ENCODE measurements around the gene GALNT16.
A peak's percentile ranks its signal among the peaks of the same experiment; 100 is the strongest.
"Not testable (repeated sequence)": the region's sequence is repeated elsewhere in the genome, so short reads cannot be mapped to it uniquely, and the experiment has no call there.

Gene GALNT16

DNA sequence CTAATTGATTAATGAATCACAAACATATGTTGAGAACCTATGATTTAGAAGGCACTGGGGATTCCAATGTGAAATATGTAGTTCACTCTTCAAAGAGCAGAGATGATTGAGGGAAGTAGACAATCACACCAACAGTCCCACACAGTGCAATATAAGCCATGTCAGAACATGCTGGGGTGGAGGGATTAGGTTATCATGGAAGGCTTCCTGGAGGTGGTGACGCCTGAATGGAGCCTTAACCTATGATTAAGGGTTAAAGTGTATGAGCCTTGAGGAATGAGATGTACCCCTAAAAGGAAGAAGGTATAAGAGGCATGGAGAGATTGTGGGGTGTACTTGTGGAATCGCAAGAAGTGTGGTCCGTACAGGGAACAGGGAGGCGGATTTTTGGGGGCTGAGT lies 106.8 kb downstream of the GALNT16 start:
- DNase-seq = no peak

GRCh38 chr14:69368381-69368780 lies 108.4 kb downstream of the GALNT16 start:
- no peak for DNase-seq

DNA sequence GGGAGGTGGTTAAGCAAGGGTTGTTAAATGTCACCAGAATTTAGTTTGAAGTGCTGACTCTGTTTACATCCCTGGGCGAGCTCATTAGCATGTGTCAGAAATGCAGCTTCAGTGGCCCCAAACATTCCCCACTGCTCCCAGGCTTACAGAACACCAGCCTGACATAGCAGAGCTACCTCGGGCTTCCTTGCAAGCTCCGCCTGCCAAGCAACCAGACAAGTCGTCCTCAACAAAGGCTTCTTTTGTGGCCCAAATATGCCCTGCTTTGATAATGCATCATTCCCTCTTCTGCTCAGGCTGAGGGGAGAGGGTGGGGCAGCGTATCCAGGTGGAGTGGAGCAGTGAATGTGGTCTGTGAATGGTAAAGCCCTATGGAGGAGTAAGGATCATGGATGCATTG lies 110.1 kb downstream of the GALNT16 start:
- no peak for DNase-seq

GRCh38 chr14:69372146-69372545 lies 112.2 kb downstream of the GALNT16 start:
- DNase-seq = no peak

DNA sequence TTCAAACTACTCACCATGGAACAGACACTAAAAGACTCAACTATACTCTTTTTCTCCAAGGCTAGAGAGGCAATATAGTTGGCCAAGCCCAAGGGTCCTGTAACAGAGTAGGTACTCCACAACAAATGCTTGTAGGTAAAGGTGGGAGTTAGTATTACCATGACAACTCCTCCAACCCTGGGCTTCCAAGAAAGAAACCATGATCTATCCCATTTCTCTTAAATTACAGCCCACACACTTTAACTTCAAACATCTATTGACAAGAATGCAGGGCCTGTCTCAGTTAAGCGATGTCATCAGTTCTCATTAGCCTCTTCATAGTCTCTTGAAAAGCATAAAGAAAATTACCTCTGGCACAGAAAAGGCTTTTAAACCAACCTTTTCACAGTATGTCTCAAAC lies 113.1 kb downstream of the GALNT16 start:
- DNase-seq = no peak

- DNase-seq = no peak
Observed at GRCh38 chr14:69374235-69374634, 114.3 kb downstream of the GALNT16 start.

GRCh38 chr14:69375182-69375581 lies 115.2 kb downstream of the GALNT16 start:
- no peak for DNase-seq

DNA sequence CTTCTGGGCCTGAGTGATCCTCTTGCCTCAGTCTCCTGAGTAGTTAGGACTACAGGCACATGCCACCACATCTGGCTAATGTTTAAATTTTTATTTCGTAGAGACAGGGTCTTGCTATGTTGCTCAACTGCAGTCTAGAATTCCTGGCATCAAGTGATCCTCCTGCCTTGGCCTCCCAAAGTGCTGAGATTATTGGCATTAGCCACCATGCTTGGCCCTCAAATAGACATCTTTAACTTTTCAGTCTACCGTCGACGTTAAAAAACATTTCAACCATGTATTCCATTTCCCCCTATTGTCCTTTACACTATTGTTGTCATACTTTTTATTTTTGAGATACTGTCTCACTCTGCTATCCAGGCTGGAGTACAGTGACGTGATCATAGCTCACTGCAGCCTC lies 115.8 kb downstream of the GALNT16 start:
- DNase-seq = no peak

DNA sequence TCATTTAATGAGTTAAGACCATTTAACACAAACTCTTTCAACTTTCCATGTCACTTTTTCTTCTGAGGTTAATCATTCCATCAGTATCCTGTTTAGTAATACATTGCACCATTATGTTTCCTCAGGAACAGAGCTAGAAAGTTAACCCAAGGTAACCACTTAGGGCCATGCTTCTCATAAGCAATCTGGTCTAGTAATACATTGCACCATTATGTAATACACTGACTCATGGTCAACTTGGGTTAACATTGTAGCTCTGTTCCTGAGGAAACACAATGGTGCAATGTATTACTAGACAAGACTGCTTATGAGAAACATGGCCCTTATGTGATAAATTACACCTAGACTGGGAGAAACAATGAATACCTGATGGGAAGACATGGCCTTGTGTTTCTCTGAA lies 116.5 kb downstream of the GALNT16 start:
- peak; percentile 46 to 91 (median 70) for DNase-seq

DNA sequence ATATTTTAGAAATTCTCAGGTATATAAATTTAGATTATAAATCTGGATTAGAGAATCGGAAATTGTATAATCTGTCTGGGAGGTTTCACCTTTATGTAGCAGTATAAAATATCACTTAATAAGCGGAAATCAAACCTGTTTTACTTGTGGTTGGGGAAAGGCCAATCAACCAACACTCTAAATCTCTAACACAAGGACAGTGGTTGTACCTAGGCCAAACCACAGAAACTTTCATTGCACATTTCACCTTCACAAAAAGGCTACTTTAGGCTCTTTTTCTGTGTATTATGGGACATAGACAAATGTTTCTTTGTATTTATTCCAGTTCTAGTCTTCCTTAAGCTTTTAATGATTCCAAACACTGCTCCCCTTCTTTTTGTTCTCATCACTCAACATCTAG lies 118.3 kb downstream of the GALNT16 start:
- no peak for DNase-seq

- no peak for DNase-seq
Observed at GRCh38 chr14:69387311-69387710, 127.4 kb downstream of the GALNT16 start.

DNA sequence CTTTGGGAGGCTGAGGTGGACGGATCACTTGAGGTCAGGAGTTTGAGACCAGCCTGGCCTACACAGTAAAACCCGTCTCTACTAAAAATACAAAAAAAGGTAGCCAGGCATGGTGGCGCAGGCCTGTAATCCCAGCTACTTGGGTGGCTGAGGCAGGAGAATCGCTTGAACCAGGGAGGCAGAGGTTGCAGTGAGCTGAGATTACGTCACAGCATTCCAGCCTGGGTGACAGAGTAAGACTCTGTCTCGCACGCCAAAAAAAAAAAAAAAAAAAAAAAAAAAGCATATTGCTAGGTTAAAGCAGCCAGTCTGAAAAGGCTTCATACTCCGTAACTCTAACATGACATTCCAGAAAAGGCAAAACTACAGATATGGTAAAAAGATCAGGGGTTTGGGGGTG lies 131.4 kb downstream of the GALNT16 start:
- not testable (repeated sequence) for DNase-seq

- DNase-seq = no peak
Observed at GRCh38 chr14:69392481-69392880, 132.5 kb downstream of the GALNT16 start.

DNA sequence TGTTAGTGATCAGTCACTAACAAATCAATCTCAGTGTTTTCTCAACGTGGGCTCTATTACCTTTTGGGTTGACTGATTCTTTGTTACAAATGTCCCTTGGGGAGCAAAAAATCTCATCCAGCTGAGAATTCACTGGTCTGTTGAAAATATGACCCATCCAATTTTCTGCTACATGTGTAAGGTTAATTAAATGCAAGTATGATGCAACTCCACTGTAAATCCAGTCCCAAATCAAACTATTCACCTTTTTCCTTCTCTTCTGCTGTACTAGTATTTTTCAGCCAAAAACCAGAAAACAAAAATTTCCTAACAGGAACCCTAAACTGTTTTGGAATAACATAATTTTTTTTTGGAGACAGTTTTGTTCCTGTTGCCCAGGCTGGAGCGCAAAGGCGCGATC lies 136.0 kb downstream of the GALNT16 start:
- no peak for DNase-seq

GRCh38 chr14:69398053-69398817 lies 138.3 kb downstream of the GALNT16 start, which contains the start of the genes ERH and SLC39A9:
Gene ERH (minus strand): TSS chr14:69398299. CDS start chr14:69398233, 66 bp downstream.
Gene SLC39A9 (plus strand): TSS chr14:69398692. CDS start chr14:69399370, 678 bp downstream.
- peak; percentile 97 to 99 (median 98) for DNase-seq

GRCh38 chr14:69398818-69399210 lies 138.9 kb downstream of the GALNT16 start:
- peak in 1 of 4 experiments; percentile 4 for DNase-seq

- no peak for DNase-seq
Observed at GRCh38 chr14:69399750-69400149, 139.8 kb downstream of the GALNT16 start.

DNA sequence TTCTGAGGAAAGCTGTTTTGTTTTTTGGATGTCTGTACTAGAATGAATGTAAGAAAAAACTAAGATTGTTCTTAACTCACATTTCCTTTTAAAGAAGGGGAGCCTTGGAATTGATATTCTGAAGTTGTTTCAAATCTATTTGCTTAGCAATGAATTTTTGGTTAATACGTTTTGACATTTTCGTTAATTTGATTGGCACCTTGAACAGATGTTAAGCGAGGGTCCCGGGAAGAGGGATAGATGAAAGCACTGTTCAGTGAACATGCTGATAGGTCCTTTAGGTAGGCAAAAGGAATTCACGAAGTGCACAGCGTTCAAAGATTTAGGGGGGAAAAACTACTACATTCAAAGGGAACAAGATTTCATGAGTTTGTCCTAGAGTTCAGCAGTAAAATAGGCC lies 140.2 kb downstream of the GALNT16 start:
- no peak for DNase-seq

GRCh38 chr14:69401841-69402240 lies 141.9 kb downstream of the GALNT16 start:
- DNase-seq = peak in 1 of 4 experiments; percentile 22

GRCh38 chr14:69404478-69404877 lies 144.5 kb downstream of the GALNT16 start:
- DNase-seq = no peak

DNA sequence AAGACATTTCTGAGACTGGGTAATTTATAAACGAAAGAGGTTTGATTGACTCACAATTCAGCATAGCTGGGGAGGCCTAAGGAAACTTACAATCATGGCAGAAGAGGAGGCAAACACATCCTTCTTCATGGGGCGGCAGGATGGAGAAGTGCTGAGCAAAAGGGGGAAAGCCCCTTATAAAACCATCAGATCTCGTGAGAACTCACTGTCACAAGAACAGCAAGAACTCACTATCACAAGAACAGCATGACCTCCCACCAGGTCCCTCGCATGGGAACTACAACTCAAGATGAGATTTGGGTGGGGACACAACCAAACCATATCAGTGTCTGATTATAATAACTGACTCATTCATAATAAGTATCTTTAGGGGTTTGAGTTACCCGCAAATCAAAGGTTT lies 144.9 kb downstream of the GALNT16 start:
- DNase-seq = no peak

GRCh38 chr14:69405762-69406161 lies 145.8 kb downstream of the GALNT16 start:
- no peak for DNase-seq

Data from suppressor macrophage (primary cell).